Measurements from ENCODE around the gene SCLT1. TPM values are rescaled to one million over a fixed set of nuclear protein-coding genes. Genes with fewer than 3 reads are reported as not detected.

Gene SCLT1
- total RNA-seq, 3 donors from 2014 or later, result 10.8 to 13.1 (median 11.1) TPM

DNA sequence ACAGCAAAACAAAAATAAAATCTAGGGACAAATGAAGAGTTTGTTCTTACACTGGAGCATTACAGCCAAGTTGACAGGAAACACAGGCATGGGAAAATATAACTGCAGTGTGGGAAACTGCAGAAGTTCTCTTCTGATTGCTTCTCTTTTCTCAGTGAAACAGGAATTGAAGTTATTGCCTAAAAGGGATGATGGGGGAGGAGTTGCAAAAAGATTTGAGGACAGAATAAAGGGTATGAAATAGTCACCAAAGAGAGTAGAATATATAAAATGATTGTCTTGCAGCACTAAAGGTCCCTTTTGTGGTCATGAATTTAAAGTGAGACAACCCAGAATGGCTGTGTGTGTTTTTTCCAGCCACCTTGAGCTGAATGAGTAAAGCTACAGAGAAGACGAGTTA, 180.1 kb downstream of the SCLT1 start:
- Mint-ChIP-seq H3K4me3 (no peak overlapping the region), H3K27me3 (ENCODE audit: low read depth) (no peaks in the 10 kb centered on the region), H3K36me3 (ENCODE audit: insufficient read depth) (peaks cover 5% of the 10 kb centered on the region), H3K9me3 (no peaks in the 10 kb centered on the region), H3K4me1 (ENCODE audit: low read depth) (peaks cover 10% of the 10 kb centered on the region)
- DNase-seq, result no peak
- no peak for ATAC-seq

GRCh38 chr4:128908735-128909134, 184.6 kb downstream of the SCLT1 start:
- ATAC-seq, result no peak
- Mint-ChIP-seq H3K36me3 (ENCODE audit: insufficient read depth) (no peaks in the 10 kb centered on the region), H3K9me3 (no peaks in the 10 kb centered on the region)

DNA sequence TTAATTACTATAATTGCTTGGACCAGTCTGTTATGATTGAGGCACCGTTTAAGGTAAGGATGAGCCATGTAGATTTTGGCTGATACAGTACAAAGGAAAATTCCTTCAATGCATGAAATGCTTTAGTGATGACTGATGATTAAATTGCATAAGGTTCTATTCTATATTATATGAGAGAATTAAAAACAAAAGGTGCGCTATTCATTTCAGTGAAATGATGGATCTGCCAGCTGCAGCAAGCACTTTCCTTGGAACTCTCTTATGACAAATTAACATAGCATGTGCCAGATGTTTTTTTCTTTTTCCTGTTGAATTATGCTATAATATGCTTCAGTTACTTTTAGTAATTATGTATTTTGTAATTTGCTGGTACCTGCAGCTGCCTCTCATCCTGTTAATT, 185.4 kb downstream of the SCLT1 start:
- Mint-ChIP-seq H3K9me3 (no peaks in the 10 kb centered on the region), H3K27me3 (ENCODE audit: low read depth) (no peaks in the 10 kb centered on the region), H3K4me1 (ENCODE audit: low read depth) (peaks cover under 1% of the 10 kb centered on the region)

More at GRCh38 chr4:128908735-128909134, 184.6 kb downstream of the SCLT1 start:
- Mint-ChIP-seq H3K27me3 (ENCODE audit: low read depth) (no peaks in the 10 kb centered on the region), H3K4me1 (ENCODE audit: low read depth) (peaks cover 3% of the 10 kb centered on the region), H3K4me3 (no peak overlapping the region)
- no peak for DNase-seq

DNA sequence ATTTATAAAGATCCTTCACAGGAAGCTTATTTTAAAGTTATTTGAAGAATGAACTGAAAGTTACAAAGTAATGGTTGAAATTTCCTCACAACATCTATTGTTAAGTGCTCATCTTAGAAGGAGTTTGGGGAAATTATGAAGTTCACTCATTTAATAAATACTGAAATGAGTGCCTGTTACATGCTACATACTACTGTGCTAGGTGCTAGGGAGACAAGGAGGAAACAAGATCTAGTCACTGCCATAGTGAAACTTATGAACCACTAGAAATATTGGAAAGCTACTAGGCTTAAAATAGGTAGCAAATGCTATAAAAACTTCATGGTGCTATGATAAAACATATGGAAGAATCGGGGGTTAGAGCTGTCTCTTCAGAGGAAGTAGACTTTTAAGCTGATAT, 186.8 kb downstream of the SCLT1 start:
- ATAC-seq, result no peak
- Mint-ChIP-seq H3K9me3 (no peaks in the 10 kb centered on the region), H3K4me1 (ENCODE audit: low read depth) (no peaks in the 10 kb centered on the region), H3K36me3 (ENCODE audit: insufficient read depth) (peaks cover 7% of the 10 kb centered on the region), H3K27me3 (ENCODE audit: low read depth) (no peaks in the 10 kb centered on the region), H3K4me3 (no peak overlapping the region)
- no peak for DNase-seq

More for the DNA sequence above, 185.4 kb downstream of the SCLT1 start:
- DNase-seq (no peak), ATAC-seq (no peak)
- Mint-ChIP-seq H3K36me3 (ENCODE audit: insufficient read depth) (peaks cover 3% of the 10 kb centered on the region), H3K4me3 (no peak overlapping the region)

DNA sequence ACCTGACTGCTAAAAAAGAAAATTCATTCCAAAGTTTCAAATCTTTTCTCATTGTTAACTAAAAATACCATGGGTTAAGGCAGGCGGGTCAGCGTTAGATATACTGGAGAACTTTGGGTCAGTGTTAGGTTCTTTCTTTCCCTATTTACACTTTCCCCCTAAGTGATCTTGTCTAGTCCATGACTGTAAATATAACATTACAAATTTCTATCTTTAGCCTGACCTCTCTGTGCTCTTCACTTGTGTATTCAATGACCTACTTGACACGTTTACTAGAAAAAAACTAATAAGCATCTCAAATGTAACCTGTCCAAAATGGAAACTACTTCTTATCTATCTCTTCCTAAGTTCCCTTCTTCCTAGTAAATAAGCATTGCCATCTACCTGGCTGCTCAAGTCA, 188.5 kb downstream of the SCLT1 start:
- Mint-ChIP-seq H3K4me1 (ENCODE audit: low read depth) (no peaks in the 10 kb centered on the region), H3K4me3 (no peak overlapping the region), H3K9me3 (no peaks in the 10 kb centered on the region), H3K27me3 (ENCODE audit: low read depth) (no peaks in the 10 kb centered on the region), H3K36me3 (ENCODE audit: insufficient read depth) (peaks cover 7% of the 10 kb centered on the region)
- DNase-seq (no peak), ATAC-seq (no peak)

DNA sequence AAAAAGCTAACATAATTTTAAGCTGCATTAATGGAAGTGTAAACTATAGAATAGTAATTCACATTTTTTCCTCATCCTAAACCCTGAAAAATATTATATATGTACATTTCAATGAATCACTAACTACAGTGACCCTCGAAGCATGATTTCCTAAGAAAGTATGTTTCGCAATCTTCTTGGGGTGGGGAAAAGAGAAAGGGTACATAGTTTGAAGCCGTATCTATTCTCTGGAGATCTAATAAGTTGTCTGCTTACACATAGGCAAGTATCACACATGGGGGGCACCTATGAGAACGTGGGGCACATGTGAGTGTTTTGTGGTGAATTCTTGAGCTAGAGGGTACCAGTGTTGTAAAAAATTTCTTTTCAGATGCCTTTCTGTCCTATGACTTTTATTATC, 212.7 kb downstream of the SCLT1 start:
- Mint-ChIP-seq H3K9me3 (no peaks in the 10 kb centered on the region), H3K27me3 (ENCODE audit: low read depth) (no peaks in the 10 kb centered on the region), H3K4me1 (ENCODE audit: low read depth) (no peaks in the 10 kb centered on the region), H3K4me3 (no peak overlapping the region), H3K36me3 (ENCODE audit: insufficient read depth) (peaks cover 11% of the 10 kb centered on the region)
- ATAC-seq (no peak), DNase-seq (no peak)

DNA sequence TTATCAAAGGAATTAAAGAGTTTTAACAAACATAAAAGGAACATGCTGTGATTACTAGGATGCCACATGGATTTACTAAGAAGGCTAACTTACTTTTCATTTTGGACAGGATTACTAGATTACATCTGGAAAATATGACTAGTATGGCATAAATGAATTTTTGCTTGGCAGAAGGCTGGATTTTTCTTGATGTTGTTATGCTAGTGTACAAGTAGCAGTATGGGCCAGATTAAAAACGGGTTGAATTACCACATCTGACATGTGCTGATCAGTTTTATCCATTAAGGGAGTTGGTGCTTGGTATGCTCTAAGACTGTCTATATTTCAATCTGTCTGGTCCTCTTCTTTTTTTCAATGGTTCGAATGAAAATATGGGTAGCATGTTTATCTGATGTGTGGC, 213.4 kb downstream of the SCLT1 start:
- Mint-ChIP-seq H3K27me3 (ENCODE audit: low read depth) (no peaks in the 10 kb centered on the region), H3K36me3 (ENCODE audit: insufficient read depth) (peaks cover 11% of the 10 kb centered on the region), H3K9me3 (no peaks in the 10 kb centered on the region), H3K4me3 (no peak overlapping the region), H3K4me1 (ENCODE audit: low read depth) (no peaks in the 10 kb centered on the region)
- no peak for ATAC-seq
- DNase-seq, result no peak

DNA sequence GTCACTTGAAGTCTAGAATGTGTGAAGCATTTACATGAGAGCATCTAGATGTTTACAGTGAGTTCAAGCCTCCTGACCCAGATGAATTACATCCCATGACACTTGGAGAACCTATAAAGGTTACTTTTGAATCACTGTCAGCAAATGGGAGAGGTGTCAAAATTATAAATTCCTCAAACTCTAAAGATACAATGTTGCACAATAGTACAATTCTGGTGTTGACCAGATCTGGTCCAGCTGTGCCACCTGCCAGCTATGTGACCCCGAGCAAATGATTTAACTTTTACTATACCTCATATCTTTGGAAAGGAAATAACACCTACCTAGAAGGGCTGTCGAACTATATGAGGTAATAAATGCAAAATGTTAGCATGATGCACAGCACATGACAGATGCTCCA, 214.1 kb downstream of the SCLT1 start:
- Mint-ChIP-seq H3K27me3 (ENCODE audit: low read depth) (no peaks in the 10 kb centered on the region), H3K36me3 (ENCODE audit: insufficient read depth) (peaks cover 11% of the 10 kb centered on the region), H3K9me3 (no peaks in the 10 kb centered on the region), H3K4me3 (no peak overlapping the region), H3K4me1 (ENCODE audit: low read depth) (no peaks in the 10 kb centered on the region)
- ATAC-seq (no peak), DNase-seq (no peak)

GRCh38 chr4:128877934-128878333, 215.4 kb downstream of the SCLT1 start:
- Mint-ChIP-seq H3K36me3 (ENCODE audit: insufficient read depth) (peaks cover 11% of the 10 kb centered on the region), H3K4me1 (ENCODE audit: low read depth) (no peaks in the 10 kb centered on the region), H3K9me3 (no peaks in the 10 kb centered on the region), H3K4me3 (no peak overlapping the region), H3K27me3 (ENCODE audit: low read depth) (no peaks in the 10 kb centered on the region)
- no peak for ATAC-seq
- no peak for DNase-seq

DNA sequence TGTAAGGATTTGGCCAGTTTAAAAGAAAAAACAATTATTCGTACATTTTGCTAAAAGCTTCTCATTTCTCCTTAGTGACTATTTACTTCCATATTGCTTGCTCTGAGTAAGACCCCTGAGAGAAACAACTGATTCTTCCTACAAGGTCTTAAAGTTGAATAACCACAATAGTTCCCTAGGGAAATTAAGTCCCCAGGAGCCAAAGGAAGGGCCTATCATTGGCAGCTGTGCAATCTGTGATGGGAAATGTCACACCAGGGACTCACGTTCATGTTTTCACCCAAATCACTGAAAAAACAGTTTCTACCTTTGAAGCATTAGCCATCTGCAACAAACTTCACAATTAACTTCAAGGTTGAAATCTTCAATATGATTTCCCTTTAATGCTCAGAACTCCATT, 217.1 kb downstream of the SCLT1 start:
- ATAC-seq, result no peak
- no peaks in the 10 kb centered on the region for H3K9me3 Mint-ChIP-seq

GRCh38 chr4:128871948-128872347, 221.4 kb downstream of the SCLT1 start:
- DNase-seq, result no peak
- Mint-ChIP-seq H3K27me3 (ENCODE audit: low read depth) (no peaks in the 10 kb centered on the region), H3K36me3 (ENCODE audit: insufficient read depth) (peaks cover 41% of the 10 kb centered on the region), H3K9me3 (no peaks in the 10 kb centered on the region), H3K4me1 (ENCODE audit: low read depth) (peaks cover 6% of the 10 kb centered on the region), H3K4me3 (no peak overlapping the region)
- no peak for ATAC-seq

More for the DNA sequence above, 217.1 kb downstream of the SCLT1 start:
- no peak for DNase-seq
- Mint-ChIP-seq H3K4me3 (no peak overlapping the region), H3K36me3 (ENCODE audit: insufficient read depth) (peaks cover 22% of the 10 kb centered on the region), H3K4me1 (ENCODE audit: low read depth) (no peaks in the 10 kb centered on the region), H3K27me3 (ENCODE audit: low read depth) (no peaks in the 10 kb centered on the region)

- no peak for DNase-seq
- Mint-ChIP-seq H3K9me3 (no peaks in the 10 kb centered on the region), H3K36me3 (ENCODE audit: insufficient read depth) (peaks cover 47% of the 10 kb centered on the region), H3K27me3 (ENCODE audit: low read depth) (no peaks in the 10 kb centered on the region), H3K4me3 (no peak overlapping the region), H3K4me1 (ENCODE audit: low read depth) (peaks cover 6% of the 10 kb centered on the region)
- ATAC-seq, result peak; percentile 38 to 62
These were observed 223.4 kb downstream of the SCLT1 start for GRCh38 chr4:128869776-128870509.

DNA sequence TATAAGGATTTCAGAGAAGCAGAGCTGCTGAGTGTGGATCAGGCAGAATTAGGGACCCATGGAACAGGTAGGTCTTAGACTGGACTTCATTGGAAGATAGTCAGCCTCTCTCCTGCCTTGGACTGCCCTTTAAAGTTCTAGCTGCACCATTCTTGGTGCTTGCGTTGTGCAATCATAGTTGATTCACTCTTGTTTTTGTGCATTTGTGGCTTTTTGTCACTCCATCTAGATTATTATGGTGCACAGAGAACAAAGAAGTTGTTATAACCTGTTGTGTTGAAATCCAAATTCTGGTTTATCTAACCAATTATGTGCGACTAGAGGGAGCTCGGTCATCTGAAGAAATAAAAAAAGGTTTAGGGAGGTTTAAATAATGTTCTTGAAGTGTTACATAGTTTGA, 224.6 kb downstream of the SCLT1 start:
- no peaks in the 10 kb centered on the region for H3K27me3 Mint-ChIP-seq (ENCODE audit: low read depth)
- ATAC-seq, result no peak
- peaks cover 51% of the 10 kb centered on the region for H3K36me3 Mint-ChIP-seq (ENCODE audit: insufficient read depth)
- peaks cover 6% of the 10 kb centered on the region for H3K4me1 Mint-ChIP-seq (ENCODE audit: low read depth)
- H3K9me3 Mint-ChIP-seq, result no peaks in the 10 kb centered on the region
- H3K4me3 Mint-ChIP-seq, result no peak overlapping the region
- no peak for DNase-seq

GRCh38 chr4:128866691-128867090, 226.6 kb downstream of the SCLT1 start:
- Mint-ChIP-seq H3K9me3 (no peaks in the 10 kb centered on the region), H3K4me1 (ENCODE audit: low read depth) (peaks cover 25% of the 10 kb centered on the region), H3K4me3 (no peak overlapping the region), H3K36me3 (ENCODE audit: insufficient read depth) (peaks cover 46% of the 10 kb centered on the region), H3K27me3 (ENCODE audit: low read depth) (no peaks in the 10 kb centered on the region)
- DNase-seq (no peak), ATAC-seq (no peak)

DNA sequence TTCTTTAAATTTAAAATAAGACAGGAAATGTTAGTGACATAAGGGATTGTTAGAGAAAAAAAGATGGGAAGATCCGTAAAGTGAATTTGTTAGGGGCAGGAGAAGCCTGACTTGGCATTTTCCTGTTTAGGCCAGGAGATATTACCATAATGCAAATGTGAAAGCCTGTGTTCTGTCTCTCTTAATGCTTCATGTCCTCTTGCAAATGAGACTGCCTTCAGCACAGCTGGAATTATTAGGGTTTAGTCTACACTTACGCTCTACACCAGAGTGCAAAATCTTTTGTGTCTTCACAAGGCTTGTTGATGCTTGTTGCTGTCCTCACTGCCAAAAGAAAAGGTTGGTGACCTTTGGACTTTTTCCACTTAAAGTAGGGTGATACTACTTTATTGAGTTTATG, 227.1 kb downstream of the SCLT1 start:
- DNase-seq (no peak), ATAC-seq (no peak)
- H3K27me3 Mint-ChIP-seq (ENCODE audit: low read depth), result no peaks in the 10 kb centered on the region
- H3K4me3 Mint-ChIP-seq, result no peak overlapping the region
- H3K9me3 Mint-ChIP-seq, result no peaks in the 10 kb centered on the region
- peaks cover 45% of the 10 kb centered on the region for H3K36me3 Mint-ChIP-seq (ENCODE audit: insufficient read depth)
- H3K4me1 Mint-ChIP-seq (ENCODE audit: low read depth), result peaks cover 29% of the 10 kb centered on the region

Measured in activated T-cell treated with anti-CD3 and anti-CD28 coated beads, Interleukin-2, amount 50 U/mL, for 4 hours (primary cell).